ENCODE data around the gene FGD6.

The FGD6 gene

DNA sequence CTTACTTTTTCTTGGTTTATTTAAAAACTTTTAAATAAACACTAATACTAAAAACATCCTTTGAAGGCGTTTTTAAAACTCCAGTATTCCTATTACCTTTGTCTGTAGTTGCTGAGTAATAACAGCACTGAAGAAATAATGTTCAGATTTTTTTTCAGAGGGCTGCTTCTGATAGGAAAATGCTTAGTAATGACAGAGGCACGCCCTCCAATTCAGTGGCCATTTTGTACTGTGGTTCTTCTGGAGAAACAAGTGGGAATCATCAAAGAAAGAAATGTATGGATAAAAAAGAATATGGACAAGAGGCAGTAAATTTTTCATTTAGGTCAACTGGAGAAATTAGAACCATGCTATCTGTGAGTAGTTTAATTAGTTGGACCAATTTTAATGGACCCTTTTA, 13.9 kb upstream of the FGD6 start:
- Histone ChIP-seq H3K27me3 (no peaks in the 10 kb centered on the region), H3K4me3 (ENCODE audit: low read depth in 1 of 2, low read length in 1 of 2) (no peak overlapping the region), H3K9me3 (no peaks in the 10 kb centered on the region), H3K36me3 (no peaks in the 10 kb centered on the region), H3K27ac (no peak overlapping the region), H3K4me1 (ENCODE audit: control insufficient read depth in 1 of 2, insufficient read depth in 1 of 2, low read depth in 1 of 2, low read length in 1 of 2) (no peaks in the 10 kb centered on the region)
- no peak for TF ChIP-seq CTCF (IDR thresholded peaks at IDR 0.05)

GRCh38 chr12:95230313-95230712, 13.0 kb upstream of the FGD6 start:
- Histone ChIP-seq H3K27ac (no peak overlapping the region), H3K9me3 (no peaks in the 10 kb centered on the region), H3K4me3 (ENCODE audit: low read depth in 1 of 2, low read length in 1 of 2) (no peak overlapping the region), H3K36me3 (no peaks in the 10 kb centered on the region), H3K27me3 (no peaks in the 10 kb centered on the region), H3K4me1 (ENCODE audit: control insufficient read depth in 1 of 2, insufficient read depth in 1 of 2, low read depth in 1 of 2, low read length in 1 of 2) (no peaks in the 10 kb centered on the region)
- TF ChIP-seq CTCF (IDR thresholded peaks at IDR 0.05), result no peak

GRCh38 chr12:95229636-95230035, 12.4 kb upstream of the FGD6 start:
- H3K27ac ChIP-seq, result no peak overlapping the region
- no peak overlapping the region for H3K4me3 ChIP-seq (ENCODE audit: low read depth in 1 of 2, low read length in 1 of 2)
- H3K4me1 ChIP-seq (ENCODE audit: control insufficient read depth in 1 of 2, insufficient read depth in 1 of 2, low read depth in 1 of 2, low read length in 1 of 2), result no peaks in the 10 kb centered on the region
- TF ChIP-seq CTCF (IDR thresholded peaks at IDR 0.05), result no peak
- no peaks in the 10 kb centered on the region for H3K36me3 ChIP-seq
- no peaks in the 10 kb centered on the region for H3K9me3 ChIP-seq
- no peaks in the 10 kb centered on the region for H3K27me3 ChIP-seq

- no peak for TF ChIP-seq CTCF (IDR thresholded peaks at IDR 0.05)
- Histone ChIP-seq H3K36me3 (no peaks in the 10 kb centered on the region), H3K4me1 (ENCODE audit: control insufficient read depth in 1 of 2, insufficient read depth in 1 of 2, low read depth in 1 of 2, low read length in 1 of 2) (no peaks in the 10 kb centered on the region), H3K27me3 (no peaks in the 10 kb centered on the region), H3K27ac (no peak overlapping the region), H3K4me3 (ENCODE audit: low read depth in 1 of 2, low read length in 1 of 2) (no peak overlapping the region), H3K9me3 (no peaks in the 10 kb centered on the region)
Observed at GRCh38 chr12:95228617-95229016, 11.3 kb upstream of the FGD6 start.

DNA sequence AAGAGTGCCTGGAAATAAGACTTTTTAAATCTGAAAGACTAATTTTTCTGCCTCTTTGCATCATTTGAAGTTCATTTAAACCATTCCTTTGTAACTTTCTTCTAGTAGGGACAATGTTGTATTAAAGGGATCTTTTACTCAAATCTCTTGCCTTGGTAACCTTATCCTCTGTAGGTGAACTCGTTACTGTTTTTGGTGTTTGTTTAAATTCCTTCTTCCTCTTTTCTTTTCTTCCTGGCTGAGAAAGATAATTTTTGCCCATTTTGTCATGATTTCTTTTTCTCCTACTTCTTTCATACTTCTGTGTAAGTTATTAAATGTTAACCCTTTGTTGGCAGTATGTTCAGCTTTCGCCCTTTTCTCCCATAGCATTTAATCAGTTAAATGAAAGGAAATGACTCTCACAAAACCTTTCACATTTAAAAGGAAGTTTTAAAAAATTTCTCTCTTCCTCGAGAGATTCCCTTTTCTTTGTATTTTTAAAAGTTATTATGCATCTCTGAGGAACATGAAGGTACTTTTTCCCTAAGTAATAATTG, 10.6 kb upstream of the FGD6 start:
- Histone ChIP-seq H3K4me1 (ENCODE audit: control insufficient read depth in 1 of 2, insufficient read depth in 1 of 2, low read depth in 1 of 2, low read length in 1 of 2) (no peaks in the 10 kb centered on the region), H3K4me3 (ENCODE audit: low read depth in 1 of 2, low read length in 1 of 2) (no peak overlapping the region), H3K27me3 (no peaks in the 10 kb centered on the region), H3K27ac (no peak overlapping the region), H3K36me3 (no peaks in the 10 kb centered on the region), H3K9me3 (no peaks in the 10 kb centered on the region)
- TF ChIP-seq CTCF (IDR thresholded peaks at IDR 0.05), result no peak

Data from neutrophil (primary cell).